ENCODE data around the gene NINJ1.

GRCh38 chr9:93159601-93160471, 25.8 kb upstream of the NINJ1 start:
- no peak for TF ChIP-seq MAX (CRISPR knock-in tag; IDR thresholded peaks at IDR 0.05)
- peak; percentile 91 for TF ChIP-seq CTCF (IDR thresholded peaks at IDR 0.05)
- TF ChIP-seq NFE2L1 (CRISPR knock-in tag; IDR thresholded peaks at IDR 0.05) = no peak
- TF ChIP-seq ZNF512 (CRISPR knock-in tag; IDR thresholded peaks at IDR 0.05; ENCODE audit: borderline replicate concordance) = no peak
- TF ChIP-seq ZNF121 (CRISPR knock-in tag; IDR thresholded peaks at IDR 0.05) = no peak
- TF ChIP-seq ESRRA (CRISPR knock-in tag; IDR thresholded peaks at IDR 0.05; ENCODE audit: borderline replicate concordance) = no peak
- no peak for TF ChIP-seq JUN (CRISPR knock-in tag; IDR thresholded peaks at IDR 0.05)
- TF ChIP-seq E2F4 (CRISPR knock-in tag; IDR thresholded peaks at IDR 0.05; ENCODE audit: borderline replicate concordance, low read depth) = no peak
